Liver (tissue), 3 donors: ENCODE results near the gene CACNA1A.

Source experiments
- EGR1 ChIP-seq, 2 donors: IDR thresholded peaks; 2 replicates each; pipeline ENCODE4 v1.6.1; 2016 to 2018; ENCODE audit warnings: antibody characterized with exemption in 2 of 2, low read depth in 2 of 2
- RAD21 ChIP-seq, 2 donors: IDR thresholded peaks; 2 replicates each; pipeline ENCODE4 v1.6.1; 2016; ENCODE audit warnings: antibody characterized with exemption in 2 of 2, mild to moderate bottlenecking in 2 of 2
- TAF1 ChIP-seq: conservative IDR thresholded peaks from 2 replicates; pipeline ENCODE4 v1.6.1; 2016; ENCODE audit warnings: antibody characterized with exemption, mild to moderate bottlenecking
- TF ChIP-seq, protein P1 (sequence below): fragments of 150-350 bp; IDR thresholded peaks from 2 replicates; pipeline ENCODE4 v1.5.1; 2017; ENCODE audit warnings: improper control_type of control experiment, low read depth, low read length; ENCODE audit not compliant: missing input control
- donor health status: healthy.
- donor health status: healthy.

DNA sequence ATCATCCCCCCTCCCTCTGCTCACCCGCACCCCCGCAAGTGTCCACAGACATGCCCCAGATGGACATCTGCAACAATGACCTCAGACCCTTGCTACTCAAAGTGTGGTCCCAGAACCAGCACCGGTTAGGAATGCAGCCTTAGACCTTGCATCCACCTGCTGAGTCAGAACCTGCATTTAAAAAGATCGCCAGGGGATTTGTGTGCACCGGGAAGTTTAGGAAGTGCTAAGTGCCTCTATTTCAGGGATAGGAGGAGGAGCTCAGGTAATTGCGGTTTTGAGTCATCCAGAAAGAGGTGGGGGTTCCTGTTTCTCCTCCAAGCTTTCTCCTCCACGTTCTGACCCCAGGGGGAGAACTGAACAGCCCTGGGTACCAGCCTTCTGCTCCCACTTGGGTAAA, 46.2 kb downstream of the CACNA1A start:
- TF ChIP-seq, protein P1, sequence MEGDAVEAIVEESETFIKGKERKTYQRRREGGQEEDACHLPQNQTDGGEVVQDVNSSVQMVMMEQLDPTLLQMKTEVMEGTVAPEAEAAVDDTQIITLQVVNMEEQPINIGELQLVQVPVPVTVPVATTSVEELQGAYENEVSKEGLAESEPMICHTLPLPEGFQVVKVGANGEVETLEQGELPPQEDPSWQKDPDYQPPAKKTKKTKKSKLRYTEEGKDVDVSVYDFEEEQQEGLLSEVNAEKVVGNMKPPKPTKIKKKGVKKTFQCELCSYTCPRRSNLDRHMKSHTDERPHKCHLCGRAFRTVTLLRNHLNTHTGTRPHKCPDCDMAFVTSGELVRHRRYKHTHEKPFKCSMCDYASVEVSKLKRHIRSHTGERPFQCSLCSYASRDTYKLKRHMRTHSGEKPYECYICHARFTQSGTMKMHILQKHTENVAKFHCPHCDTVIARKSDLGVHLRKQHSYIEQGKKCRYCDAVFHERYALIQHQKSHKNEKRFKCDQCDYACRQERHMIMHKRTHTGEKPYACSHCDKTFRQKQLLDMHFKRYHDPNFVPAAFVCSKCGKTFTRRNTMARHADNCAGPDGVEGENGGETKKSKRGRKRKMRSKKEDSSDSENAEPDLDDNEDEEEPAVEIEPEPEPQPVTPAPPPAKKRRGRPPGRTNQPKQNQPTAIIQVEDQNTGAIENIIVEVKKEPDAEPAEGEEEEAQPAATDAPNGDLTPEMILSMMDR, result no peak
- TF ChIP-seq EGR1 (IDR thresholded peaks at IDR 0.05; ENCODE audit: low read depth in 2 of 2) (no peak), RAD21 (IDR thresholded peaks at IDR 0.05) (no peak), TAF1 (no peak)
